Karpas-422 (cell line): ENCODE data around the gene CYB561A3. TPM values are rescaled to one million over a fixed set of nuclear protein-coding genes. Genes with fewer than 3 reads are reported as not detected.
A peak's percentile ranks its signal among the peaks of the same experiment; 100 is the strongest.

Experiments
- DNase-seq: peaks from one replicate; pipeline ENCODE4 v3.0.0-alpha.2; 2015
- H2AFZ ChIP-seq: fragments of 200-600 bp; sonication (generic); 2 replicates; pipeline ENCODE4 v1.6.1; 2014; ENCODE audit warnings: antibody characterized with exemption, low read length, mixed read lengths
- H3K27ac ChIP-seq: fragments of 200-600 bp; sonication (generic); 2 replicates; pipeline ENCODE4 v1.5.1; 2014; ENCODE audit warnings: mild to moderate bottlenecking, low read length, moderate library complexity
- H3K27me3 ChIP-seq: fragments of 200-600 bp; sonication (generic); 2 replicates; pipeline ENCODE4 v1.6.1; 2014; ENCODE audit warnings: low read length, mixed read lengths
- H3K36me3 ChIP-seq: fragments of 200-600 bp; sonication (generic); 2 replicates; pipeline ENCODE4 v1.6.1; 2014; ENCODE audit warnings: low read length, mixed read lengths; ENCODE audit not compliant: insufficient read depth
- H3K4me1 ChIP-seq: fragments of 200-600 bp; sonication (generic); 2 replicates; pipeline ENCODE4 v1.6.1; 2014; ENCODE audit warnings: mild to moderate bottlenecking, low read length, mixed read lengths
- H3K4me2 ChIP-seq: fragments of 200-600 bp; sonication (generic); 2 replicates; pipeline ENCODE4 v1.6.1; 2014; ENCODE audit warnings: low read length, low read depth, mild to moderate bottlenecking; ENCODE audit not compliant: poor library complexity, severe bottlenecking
- H3K4me3 ChIP-seq: fragments of 200-600 bp; sonication (generic); 2 replicates; pipeline ENCODE4 v1.5.1; 2014; ENCODE audit warnings: mild to moderate bottlenecking, antibody characterized with exemption, low read length, mixed read lengths
- H3K79me2 ChIP-seq: fragments of 200-600 bp; sonication (generic); 2 replicates; pipeline ENCODE4 v1.6.1; 2014; ENCODE audit warnings: mild to moderate bottlenecking, low read length, mixed read lengths
- H3K9ac ChIP-seq: fragments of 200-600 bp; sonication (generic); 2 replicates; pipeline ENCODE4 v1.6.0; 2014; ENCODE audit warnings: low read length
- H3K9me2 ChIP-seq: fragments of 200-600 bp; sonication (generic), shearing (Covaris generic); replicated peaks from 2 replicates; pipeline ENCODE4 v1.6.0; 2014; ENCODE audit warnings: mild to moderate bottlenecking, low read length, moderate library complexity; ENCODE audit not compliant: insufficient read depth
- H3K9me3 ChIP-seq: fragments of 300-700, 200-600 bp; sonication (generic); 2 replicates; pipeline ENCODE4 v1.6.1; 2014; ENCODE audit warnings: low read length, mixed read lengths
- H4K20me1 ChIP-seq: fragments of 200-600 bp; sonication (generic); 2 replicates; pipeline ENCODE4 v1.6.1; 2014; ENCODE audit warnings: mild to moderate bottlenecking, antibody characterized with exemption, low read length, low read depth; ENCODE audit not compliant: insufficient read depth
- total RNA-seq: library from RNA; depleted of rRNA; stranded (reverse); fragments of >200 nt; shearing (Covaris generic); gene quantifications from 2 replicates; pipeline ENCODE4 v1.2.3, GENCODE V29; 2014; ENCODE audit warnings: low replicate concordance

The CYB561A3 gene
- total RNA-seq, 1 experiment from 2014 or later = 51.3 TPM

DNA sequence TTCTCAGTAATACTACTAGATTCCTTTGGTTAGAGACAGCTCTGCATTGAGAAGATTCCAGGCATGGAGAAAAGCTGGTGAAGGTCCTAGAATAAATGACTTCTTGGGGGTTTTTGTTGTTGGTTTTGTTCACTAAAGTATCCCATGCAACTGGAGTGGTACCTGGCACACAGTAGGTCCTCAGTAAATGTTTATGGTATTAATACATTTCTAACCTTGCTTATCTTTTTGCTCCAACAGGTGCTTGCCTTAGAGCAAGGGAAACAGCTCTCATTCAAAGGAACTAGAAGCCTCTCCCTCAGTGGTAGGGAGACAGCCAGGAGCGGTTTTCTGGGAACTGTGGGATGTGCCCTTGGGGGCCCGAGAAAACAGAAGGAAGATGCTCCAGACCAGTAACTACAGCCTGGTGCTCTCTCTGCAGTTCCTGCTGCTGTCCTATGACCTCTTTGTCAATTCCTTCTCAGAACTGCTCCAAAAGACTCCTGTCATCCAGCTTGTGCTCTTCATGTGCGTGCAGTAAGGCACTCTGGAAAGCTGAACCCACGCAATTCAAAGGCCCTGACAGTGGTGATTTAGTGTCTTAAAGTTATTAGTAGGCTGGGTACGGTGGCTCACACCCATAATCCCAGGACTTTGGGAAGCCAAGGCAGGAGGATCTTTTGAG, 2.5 kb upstream of the CYB561A3 start:
- 0 out of 2 replicates have a peak, but pooled peaks cover 5% of the 10 kb centered on the region for H4K20me1 ChIP-seq
- H3K27me3 ChIP-seq = no peaks in the 10 kb centered on the region
- DNase-seq = no peak
- peaks cover 38% of the 10 kb centered on the region for H3K36me3 ChIP-seq
- no peak overlapping the region for H3K27ac ChIP-seq
- peak overlapping the region; percentile 87; the same call in 1 of the 2 replicates for H3K4me3 ChIP-seq
- no peaks in the 10 kb centered on the region for H3K9me3 ChIP-seq
- no peak overlapping the region for H2AFZ ChIP-seq
- H3K4me1 ChIP-seq = peaks cover 27% of the 10 kb centered on the region
- H3K4me2 ChIP-seq = peak overlapping the region; percentile 94
- H3K9me2 ChIP-seq = no peaks in the 10 kb centered on the region
- H3K79me2 ChIP-seq = peaks cover 37% of the 10 kb centered on the region
- no peak overlapping the region for H3K9ac ChIP-seq

DNA sequence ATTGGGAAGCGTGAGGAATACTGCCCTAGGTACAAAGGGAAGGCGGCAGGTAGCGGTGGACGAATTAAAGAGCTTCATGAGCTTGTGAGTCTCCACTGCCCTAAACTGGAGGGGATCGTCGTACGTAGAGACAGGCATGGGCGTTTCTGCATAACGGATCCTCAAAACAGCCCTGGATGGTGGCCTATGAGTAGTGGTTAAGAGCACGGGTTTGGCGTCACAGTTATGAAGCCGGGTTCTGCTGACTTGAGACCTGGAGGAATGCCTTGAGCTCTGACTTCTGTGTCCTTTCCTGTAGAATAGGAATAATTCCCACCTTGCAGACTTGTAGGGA, 827 bp upstream of the CYB561A3 start:
- H3K79me2 ChIP-seq = peaks cover 37% of the 10 kb centered on the region
- no peaks in the 10 kb centered on the region for H3K9me2 ChIP-seq
- peak overlapping the region; percentile 94 for H3K4me2 ChIP-seq
- H3K36me3 ChIP-seq = peaks cover 24% of the 10 kb centered on the region
- DNase-seq = peak; percentile 75
- peak overlapping the region; percentile 87 for H3K4me3 ChIP-seq
- H3K4me1 ChIP-seq = peaks cover 33% of the 10 kb centered on the region
- peak overlapping the region; percentile 94 for H3K27ac ChIP-seq
- H3K27me3 ChIP-seq = no peaks in the 10 kb centered on the region
- no peak overlapping the region for H2AFZ ChIP-seq
- peak overlapping the region; percentile 96 for H3K9ac ChIP-seq
- H4K20me1 ChIP-seq = 0 out of 2 replicates have a peak, but pooled peaks cover 5% of the 10 kb centered on the region
- no peaks in the 10 kb centered on the region for H3K9me3 ChIP-seq

DNA sequence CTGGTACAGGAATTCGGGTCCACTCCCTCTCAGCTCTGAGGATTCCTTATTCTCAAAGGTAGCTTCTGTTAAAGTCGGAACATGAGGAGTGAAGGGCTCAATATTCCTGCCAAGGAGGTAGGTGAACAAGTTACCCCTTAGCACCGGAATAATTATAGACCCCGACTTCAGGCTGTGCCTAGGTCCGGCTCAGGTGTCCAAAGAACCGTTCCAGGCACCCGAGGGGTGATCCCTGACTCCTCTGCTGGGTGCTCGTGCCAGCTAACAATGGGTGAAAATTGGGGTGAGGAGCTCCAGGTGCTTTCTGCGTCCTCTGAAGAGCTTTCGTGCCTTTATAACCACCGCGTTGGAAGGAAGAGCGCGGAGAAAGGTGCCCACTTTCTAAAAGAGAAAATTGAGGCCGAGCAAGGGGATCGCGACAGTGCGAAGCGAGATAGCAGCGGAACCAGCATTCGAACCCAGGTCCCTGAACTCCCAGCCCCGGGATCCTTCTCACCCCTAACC, 393 bp downstream of the CYB561A3 start:
- 0 out of 2 replicates have a peak, but pooled peaks cover 5% of the 10 kb centered on the region for H4K20me1 ChIP-seq
- peak overlapping the region; percentile 94 for H3K4me2 ChIP-seq
- H3K4me1 ChIP-seq = peaks cover 45% of the 10 kb centered on the region
- H3K79me2 ChIP-seq = peaks cover 37% of the 10 kb centered on the region
- peak overlapping the region; percentile 87 for H3K4me3 ChIP-seq
- H3K36me3 ChIP-seq = peaks cover 14% of the 10 kb centered on the region
- H2AFZ ChIP-seq = no peak overlapping the region
- no peaks in the 10 kb centered on the region for H3K9me2 ChIP-seq
- H3K9ac ChIP-seq = peak overlapping the region; percentile 96
- H3K27ac ChIP-seq = peak overlapping the region; percentile 94
- no peaks in the 10 kb centered on the region for H3K27me3 ChIP-seq
- DNase-seq = no peak
- H3K9me3 ChIP-seq = no peaks in the 10 kb centered on the region

DNA sequence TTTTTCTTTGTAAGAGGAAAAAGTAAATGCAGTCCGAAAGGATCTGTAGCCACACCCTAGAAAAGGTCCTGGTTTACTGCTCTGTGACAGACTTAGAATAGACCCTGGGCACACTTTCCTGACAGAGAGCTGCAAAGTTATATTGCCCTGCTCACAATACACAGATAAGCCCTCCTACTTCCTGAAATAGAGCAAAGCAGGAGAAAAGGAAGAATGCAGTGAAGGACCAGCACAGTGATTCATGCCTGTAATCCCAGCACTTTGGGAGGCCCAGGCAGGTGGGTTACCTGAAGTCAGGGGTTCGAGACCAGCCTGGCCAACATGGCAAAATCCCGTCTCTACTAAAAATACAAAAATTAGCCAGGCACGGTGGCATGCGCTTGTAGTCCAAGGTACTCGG, 2.2 kb downstream of the CYB561A3 start:
- peak overlapping the region; percentile 96 for H3K9ac ChIP-seq
- H3K9me2 ChIP-seq = no peaks in the 10 kb centered on the region
- H2AFZ ChIP-seq = no peak overlapping the region
- DNase-seq = no peak
- H3K4me1 ChIP-seq = peaks cover 53% of the 10 kb centered on the region
- 0 out of 2 replicates have a peak, but pooled peaks cover 5% of the 10 kb centered on the region for H4K20me1 ChIP-seq
- H3K4me2 ChIP-seq = peak overlapping the region; percentile 94
- H3K9me3 ChIP-seq = no peaks in the 10 kb centered on the region
- H3K4me3 ChIP-seq = peak overlapping the region; percentile 87; the same call in 1 of the 2 replicates
- H3K27ac ChIP-seq = peak overlapping the region; percentile 94
- no peaks in the 10 kb centered on the region for H3K27me3 ChIP-seq
- H3K36me3 ChIP-seq = peaks cover 12% of the 10 kb centered on the region
- peaks cover 33% of the 10 kb centered on the region for H3K79me2 ChIP-seq

DNA sequence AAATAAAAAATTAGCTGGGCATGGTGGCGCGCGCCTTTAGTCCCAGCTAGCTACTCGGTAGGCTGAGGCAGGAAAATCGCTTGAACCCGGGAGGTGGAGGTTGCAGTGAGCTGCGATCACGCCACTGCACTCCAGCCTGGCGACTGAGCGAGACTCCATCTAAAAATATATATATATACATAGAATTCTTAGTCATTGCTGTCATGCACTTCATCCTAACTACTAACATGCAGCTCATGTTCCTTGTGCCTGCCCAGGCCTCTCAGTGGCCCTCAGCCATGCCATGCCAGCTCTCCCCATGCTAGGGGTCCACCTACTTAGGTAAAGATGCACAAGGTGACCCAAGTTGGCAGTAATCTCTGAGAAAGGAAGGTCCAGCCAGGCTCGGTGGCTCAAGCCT, 3.1 kb downstream of the CYB561A3 start:
- Histone ChIP-seq H3K9me2 (no peaks in the 10 kb centered on the region), H3K27me3 (no peaks in the 10 kb centered on the region), H3K9me3 (no peaks in the 10 kb centered on the region), H3K27ac (no peak overlapping the region), H2AFZ (no peak overlapping the region), H3K79me2 (peaks cover 24% of the 10 kb centered on the region), H3K9ac (no peak overlapping the region), H3K4me1 (peaks cover 55% of the 10 kb centered on the region), H3K36me3 (peaks cover 3% of the 10 kb centered on the region; the same call in 1 of the 2 replicates), H3K4me2 (no peak overlapping the region), H3K4me3 (no peak overlapping the region), H4K20me1 (0 out of 2 replicates have a peak, but pooled peaks cover under 1% of the 10 kb centered on the region)
- no peak for DNase-seq

DNA sequence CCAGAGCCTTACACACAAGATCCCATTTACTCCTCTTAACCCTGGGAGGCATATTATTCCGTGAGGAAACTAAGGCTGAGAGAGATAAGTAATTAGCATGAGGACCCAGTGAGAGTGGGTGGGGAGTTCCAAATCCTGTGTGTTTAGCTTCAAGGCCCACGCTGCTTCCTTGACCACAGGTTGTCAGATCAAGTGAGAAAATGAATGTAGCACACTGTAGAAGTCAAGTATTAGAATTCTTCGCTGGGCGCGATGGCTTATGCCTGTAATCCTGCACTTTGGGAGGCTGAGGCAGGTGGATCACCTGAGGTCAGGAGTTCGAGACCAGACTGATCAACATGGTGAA, 3.8 kb downstream of the CYB561A3 start:
- DNase-seq = no peak
- peak overlapping the region; percentile 61 for H3K4me2 ChIP-seq
- H3K9ac ChIP-seq = peak overlapping the region; percentile 59; the same call in 1 of the 2 replicates
- peaks cover 49% of the 10 kb centered on the region for H3K4me1 ChIP-seq
- H3K79me2 ChIP-seq = peaks cover 17% of the 10 kb centered on the region
- H3K27ac ChIP-seq = peak overlapping the region; percentile 92
- no peaks in the 10 kb centered on the region for H3K9me3 ChIP-seq
- H2AFZ ChIP-seq = no peak overlapping the region
- H3K36me3 ChIP-seq = peaks cover 7% of the 10 kb centered on the region; the same call in 1 of the 2 replicates
- H3K27me3 ChIP-seq = no peaks in the 10 kb centered on the region
- H4K20me1 ChIP-seq = no peaks in the 10 kb centered on the region
- no peaks in the 10 kb centered on the region for H3K9me2 ChIP-seq
- peak overlapping the region; percentile 4; the same call in 1 of the 2 replicates for H3K4me3 ChIP-seq

DNA sequence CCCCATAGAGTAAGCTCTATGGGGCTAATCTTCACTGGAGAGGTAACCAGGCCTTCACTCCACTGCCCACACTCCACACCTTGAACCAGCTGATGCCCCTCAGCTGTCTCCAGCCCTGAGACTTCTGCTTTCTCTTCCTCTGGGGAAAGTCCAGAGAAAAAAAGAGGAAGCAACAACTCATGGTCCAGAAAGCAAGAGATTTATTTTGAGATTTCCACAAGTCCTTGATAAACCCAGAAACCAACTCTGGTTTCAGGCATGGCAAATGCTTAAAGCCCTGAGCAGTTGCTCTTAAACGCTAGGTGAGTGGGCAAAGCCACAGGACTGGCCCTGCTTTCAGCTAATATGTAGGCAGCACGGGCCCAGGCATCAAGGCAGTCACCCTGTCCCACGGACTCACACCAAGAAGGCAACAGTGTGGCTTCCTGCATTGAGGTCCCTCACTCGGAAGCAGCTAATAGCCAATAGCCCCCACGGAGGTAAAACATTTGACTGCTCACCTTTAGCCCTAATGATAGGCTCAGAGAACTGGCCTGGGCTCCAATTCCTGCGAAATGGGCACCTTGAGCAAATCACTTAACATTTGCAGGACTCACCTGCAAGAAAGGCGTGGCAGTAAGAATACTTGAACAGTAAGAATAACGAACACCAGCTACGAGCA, 4.3 kb downstream of the CYB561A3 start:
- Histone ChIP-seq H3K4me2 (peak overlapping the region; percentile 61), H3K9me3 (no peaks in the 10 kb centered on the region), H3K36me3 (peaks cover 11% of the 10 kb centered on the region; the same call in 1 of the 2 replicates), H3K9me2 (no peaks in the 10 kb centered on the region), H3K27me3 (no peaks in the 10 kb centered on the region), H3K79me2 (peaks cover 12% of the 10 kb centered on the region), H4K20me1 (no peaks in the 10 kb centered on the region), H3K4me3 (peak overlapping the region; percentile 47; the same call in 1 of the 2 replicates), H3K4me1 (peaks cover 49% of the 10 kb centered on the region), H2AFZ (no peak overlapping the region), H3K9ac (peak overlapping the region; percentile 59), H3K27ac (peak overlapping the region; percentile 92)
- peak; percentile 92 for DNase-seq

DNA sequence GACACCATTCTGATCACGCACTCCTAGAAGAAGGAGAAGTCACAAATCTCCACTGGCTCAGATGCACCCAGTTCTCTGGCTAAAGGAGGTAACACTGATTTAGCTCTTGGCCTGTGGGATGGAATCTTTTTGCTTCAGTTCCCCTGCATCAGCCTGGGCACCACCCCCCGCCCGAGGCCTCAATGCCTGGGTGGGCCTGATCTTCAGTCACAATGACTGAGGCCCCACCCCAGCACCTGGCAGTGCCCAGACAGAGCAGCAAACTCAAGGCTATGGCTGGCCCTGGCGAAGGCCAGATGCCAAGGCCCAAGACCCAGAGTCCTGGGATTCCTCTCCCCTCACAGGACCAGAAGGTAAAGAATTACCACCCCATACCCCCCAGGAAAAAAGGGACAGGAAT, 5.0 kb downstream of the CYB561A3 start:
- H3K36me3 ChIP-seq = peaks cover 11% of the 10 kb centered on the region; the same call in 1 of the 2 replicates

More for the DNA sequence above, 5.0 kb downstream of the CYB561A3 start:
- no peaks in the 10 kb centered on the region for H3K27me3 ChIP-seq
- H3K4me2 ChIP-seq = peak overlapping the region; percentile 61
- H3K4me1 ChIP-seq = peaks cover 49% of the 10 kb centered on the region
- H2AFZ ChIP-seq = no peak overlapping the region
- peak; percentile 58 for DNase-seq
- H3K4me3 ChIP-seq = peak overlapping the region; percentile 47
- H4K20me1 ChIP-seq = no peaks in the 10 kb centered on the region
- H3K27ac ChIP-seq = peak overlapping the region; percentile 92
- H3K9me2 ChIP-seq = no peaks in the 10 kb centered on the region
- H3K9me3 ChIP-seq = no peaks in the 10 kb centered on the region
- H3K79me2 ChIP-seq = peaks cover 10% of the 10 kb centered on the region
- peak overlapping the region; percentile 59 for H3K9ac ChIP-seq
